Activated B cell treated with CpG ODN at 0.5 μM for 24 hours (primary cell): Measurements from ENCODE around the gene BRD2. TPM values are rescaled to one million over a fixed set of nuclear protein-coding genes. Genes with fewer than 3 reads are reported as not detected.
A peak's percentile ranks its signal among the peaks of the same experiment; 100 is the strongest.

Source experiments
- ATAC-seq: fragments of 200-7000 bp; cut with Tn5 transposase; one replicate; pipeline ENCODE4 v1.10.0; 2021; ENCODE audit warnings: low read depth, mild to moderate bottlenecking, moderate library complexity
- CTCF ChIA-PET: fragments of 350-600 bp; sonication (Branson Sonifier 250); formaldehyde crosslinking; loops from one replicate; lab custom pipeline; 2021; ENCODE audit warnings: antibody characterized with exemption; lab: Charles Lee
- POLR2A ChIA-PET: fragments of 350-600 bp; sonication (Branson Sonifier 250); formaldehyde crosslinking; loops from one replicate; lab custom pipeline; 2021; ENCODE audit warnings: antibody characterized with exemption; lab: Charles Lee
- DNase-seq: peaks from one replicate; pipeline ENCODE4 v3.0.0; 2022
- H3K27ac Mint-ChIP-seq: one replicate; pipeline ENCODE4 v1.8.0; 2020; ENCODE audit warnings: mixed read lengths
- H3K27me3 Mint-ChIP-seq: one replicate; pipeline ENCODE4 v1.8.0; 2021; ENCODE audit warnings: mixed read lengths
- H3K36me3 Mint-ChIP-seq: one replicate; pipeline ENCODE4 v1.8.0; 2021; ENCODE audit warnings: low read depth, mixed read lengths
- H3K4me1 Mint-ChIP-seq: one replicate; pipeline ENCODE4 v1.8.0; 2021; ENCODE audit warnings: mixed read lengths
- H3K4me3 Mint-ChIP-seq: one replicate; pipeline ENCODE4 v1.8.0; 2020; ENCODE audit warnings: mild to moderate bottlenecking, mixed read lengths
- H3K9me3 Mint-ChIP-seq: one replicate; pipeline ENCODE4 v1.8.0; 2020; ENCODE audit warnings: mixed read lengths
- intact Hi-C: fragments of 100-400 bp; cut with micrococcal nuclease; formaldehyde crosslinking; loops from one replicate; pipeline ENCODE4 v1.15.1; 2024
- total RNA-seq: library from RNA; stranded (reverse); gene quantifications from 2 replicates; pipeline ENCODE4 v1.2.3, GENCODE V29; 2022
- TF ChIP-seq, protein P1 (sequence below): fragments of 200-600 bp; IDR thresholded peaks from one replicate; pipeline ENCODE4 v1.8.0; 2022; ENCODE audit warnings: antibody characterized with exemption, mild to moderate bottlenecking

BRD2 gene
- total RNA-seq, 1 donor from 2014 or later, result 370 TPM

DNA sequence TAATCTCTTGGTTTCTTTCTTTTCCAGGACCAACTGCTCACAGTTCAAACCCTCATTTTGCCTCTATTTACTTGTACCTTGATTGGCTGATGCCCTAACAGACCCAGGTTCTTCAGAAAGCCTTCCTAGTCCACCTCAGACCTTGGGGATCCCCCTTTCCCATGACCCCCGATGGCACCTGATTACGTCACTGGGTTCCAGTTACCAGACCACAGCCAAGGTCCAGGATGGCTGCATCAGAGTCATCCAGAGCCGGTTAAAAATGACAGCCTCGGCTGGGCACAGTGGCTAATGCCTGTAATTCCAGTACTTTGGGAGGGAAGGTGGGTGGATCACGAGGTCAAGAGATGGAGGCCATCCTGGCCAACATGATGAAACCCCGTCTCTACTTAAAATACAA, 36.5 kb downstream of the BRD2 start:
- Mint-ChIP-seq H3K36me3 (peaks cover 67% of the 10 kb centered on the region), H3K27ac (peak overlapping the region; percentile 24), H3K27me3 (no peaks in the 10 kb centered on the region), H3K4me3 (no peak overlapping the region), H3K4me1 (peaks cover 51% of the 10 kb centered on the region), H3K9me3 (no peaks in the 10 kb centered on the region)
- intact Hi-C loops, result loop anchor here (10.0 kb wide), 1 partner anchor 410 kb away; the partner anchor contains the start of genes CUTA and PHF1
- ChIA-PET POLR2A (interaction anchor here (0.5 to 4.8 kb wide), 4 partner anchors 10 to 77 kb away, joined by 3 to 19 read pairs (median 3); partner anchors contain the start of gene BRD2), CTCF (no interaction called here)
- ATAC-seq (no peak), DNase-seq (no peak)
- TF ChIP-seq, protein P1, sequence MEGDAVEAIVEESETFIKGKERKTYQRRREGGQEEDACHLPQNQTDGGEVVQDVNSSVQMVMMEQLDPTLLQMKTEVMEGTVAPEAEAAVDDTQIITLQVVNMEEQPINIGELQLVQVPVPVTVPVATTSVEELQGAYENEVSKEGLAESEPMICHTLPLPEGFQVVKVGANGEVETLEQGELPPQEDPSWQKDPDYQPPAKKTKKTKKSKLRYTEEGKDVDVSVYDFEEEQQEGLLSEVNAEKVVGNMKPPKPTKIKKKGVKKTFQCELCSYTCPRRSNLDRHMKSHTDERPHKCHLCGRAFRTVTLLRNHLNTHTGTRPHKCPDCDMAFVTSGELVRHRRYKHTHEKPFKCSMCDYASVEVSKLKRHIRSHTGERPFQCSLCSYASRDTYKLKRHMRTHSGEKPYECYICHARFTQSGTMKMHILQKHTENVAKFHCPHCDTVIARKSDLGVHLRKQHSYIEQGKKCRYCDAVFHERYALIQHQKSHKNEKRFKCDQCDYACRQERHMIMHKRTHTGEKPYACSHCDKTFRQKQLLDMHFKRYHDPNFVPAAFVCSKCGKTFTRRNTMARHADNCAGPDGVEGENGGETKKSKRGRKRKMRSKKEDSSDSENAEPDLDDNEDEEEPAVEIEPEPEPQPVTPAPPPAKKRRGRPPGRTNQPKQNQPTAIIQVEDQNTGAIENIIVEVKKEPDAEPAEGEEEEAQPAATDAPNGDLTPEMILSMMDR, result no peak

DNA sequence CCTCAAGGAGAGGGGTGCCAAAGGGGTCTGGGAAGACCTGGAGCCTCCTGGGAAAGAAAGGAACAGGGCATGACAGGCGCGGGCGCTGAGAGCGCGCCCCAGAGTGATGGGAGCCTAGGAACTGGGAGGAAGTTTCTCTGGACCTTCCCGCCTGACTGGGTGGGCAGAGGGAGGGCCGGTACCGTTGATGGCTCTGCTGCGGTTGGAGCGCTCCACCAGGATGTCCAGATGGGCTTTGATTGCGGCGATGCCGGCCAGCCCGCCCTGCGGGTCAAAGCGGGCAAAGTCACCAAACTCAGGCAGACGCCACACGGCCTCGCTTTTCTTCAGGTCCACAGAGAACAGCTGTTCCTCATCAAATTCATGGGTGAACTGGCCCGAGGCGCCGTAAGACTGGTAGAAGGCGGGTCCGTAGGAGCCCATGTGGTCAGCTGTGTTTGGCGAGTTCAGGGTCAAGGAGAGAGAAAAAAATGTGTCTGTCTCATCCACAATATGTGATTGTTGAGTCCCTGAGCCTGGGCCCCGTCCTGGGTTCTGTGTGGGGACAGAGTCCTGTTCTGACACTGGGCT, 39.5 kb downstream of the BRD2 start:
- Mint-ChIP-seq H3K9me3 (no peaks in the 10 kb centered on the region), H3K4me3 (peak overlapping the region; percentile 98), H3K27me3 (no peaks in the 10 kb centered on the region), H3K4me1 (peaks cover 57% of the 10 kb centered on the region), H3K27ac (peak overlapping the region; percentile 95), H3K36me3 (peaks cover 61% of the 10 kb centered on the region)
- intact Hi-C loops, result loop anchor here (2.0 to 10.0 kb wide), 3 partner anchors 35 to 407 kb away; partner anchors contain the start of genes CUTA, PHF1, RXRB and SLC39A7
- TF ChIP-seq, protein P1, result no peak
- ATAC-seq (no peak), DNase-seq (no peak)
- POLR2A ChIA-PET, result interaction anchor here (0.5 to 28.8 kb wide), 10 partner anchors 11 to 263 kb away, joined by 3 to 2264 read pairs (median 4); partner anchors contain the start of genes HLA-DMA, HLA-DPA1, HLA-DPB1 and RING1
- CTCF ChIA-PET, result interaction anchor here (0.9 kb wide), 1 partner anchor 75 kb away, joined by 3 read pairs; no protein-coding TSS in a partner anchor

DNA sequence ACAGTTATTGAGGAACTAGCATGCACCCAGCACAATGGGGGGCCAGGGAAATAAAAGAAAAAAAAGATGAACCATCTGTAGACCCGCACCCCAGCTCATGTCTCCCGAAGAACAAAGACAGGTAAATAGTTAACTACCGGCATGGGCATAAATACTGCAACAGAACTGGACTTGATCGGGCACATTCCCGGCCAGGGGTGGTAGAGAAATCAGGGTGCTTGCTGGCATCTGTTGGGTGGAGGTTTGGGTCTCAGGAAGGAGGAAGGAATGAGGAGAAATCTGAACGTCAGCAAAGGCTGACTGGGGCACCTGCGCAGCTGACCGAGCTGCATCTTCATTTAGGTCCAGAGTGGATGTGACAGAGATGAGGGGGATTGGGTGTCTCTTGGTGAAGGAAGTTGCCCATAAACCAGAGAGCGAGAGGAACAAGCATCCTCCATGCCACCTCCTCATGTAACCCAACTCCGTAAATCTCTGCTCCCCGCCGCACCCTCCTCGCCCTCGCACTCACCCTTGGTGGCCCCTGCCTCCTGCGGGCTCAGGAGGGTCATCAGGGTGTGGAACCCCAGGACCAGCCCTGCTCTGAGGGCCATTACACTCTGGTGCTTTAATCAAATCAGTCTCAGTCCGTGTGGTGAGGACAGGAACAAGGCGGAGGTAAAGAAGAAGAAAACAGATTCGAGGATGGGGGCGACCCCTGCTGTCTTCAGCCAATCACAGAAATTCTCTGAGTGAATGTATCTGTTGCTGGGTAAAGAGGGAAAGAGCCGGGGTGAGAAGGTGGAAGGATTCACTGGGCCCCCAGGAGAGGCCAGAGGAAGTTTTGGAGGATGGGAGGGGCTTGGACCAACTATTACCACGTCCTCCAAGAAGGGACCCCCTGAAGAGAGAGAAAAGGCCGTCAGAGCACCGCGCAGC, 40.8 kb downstream of the BRD2 start, which contains the start of gene HLA-DOA:
HLA-DOA (minus strand) TSS at position 648 of the 918 bp plus-strand sequence.
- H3K9me3 Mint-ChIP-seq, result no peaks in the 10 kb centered on the region
- peaks cover 48% of the 10 kb centered on the region for H3K36me3 Mint-ChIP-seq
- CTCF ChIA-PET, result interaction anchor here (0.6 to 10.8 kb wide), 5 partner anchors 62 to 240 kb away, joined by 3 to 240 read pairs (median 5); no protein-coding TSS in a partner anchor
- intact Hi-C loops, result loop anchor here (2.0 to 10.0 kb wide), 3 partner anchors 36 to 406 kb away; partner anchors contain the start of genes CUTA, PHF1, RXRB and SLC39A7
- peak; percentile 95 for ATAC-seq
- POLR2A ChIA-PET, result interaction anchor here (0.5 to 28.8 kb wide), 18 partner anchors 9 to 262 kb away, joined by 3 to 2264 read pairs (median 4); partner anchors contain the start of genes BRD2, HLA-DMA, HLA-DPA1 and HLA-DPB1
- peak within 1 kb of the TSS; percentile 95 for H3K27ac Mint-ChIP-seq
- peak within 1 kb of the TSS; percentile 98 for H3K4me3 Mint-ChIP-seq
- TF ChIP-seq, protein P1, result no peak
- H3K27me3 Mint-ChIP-seq, result no peaks in the 10 kb centered on the region
- peaks cover 57% of the 10 kb centered on the region for H3K4me1 Mint-ChIP-seq
- DNase-seq, result peak; percentile 61

DNA sequence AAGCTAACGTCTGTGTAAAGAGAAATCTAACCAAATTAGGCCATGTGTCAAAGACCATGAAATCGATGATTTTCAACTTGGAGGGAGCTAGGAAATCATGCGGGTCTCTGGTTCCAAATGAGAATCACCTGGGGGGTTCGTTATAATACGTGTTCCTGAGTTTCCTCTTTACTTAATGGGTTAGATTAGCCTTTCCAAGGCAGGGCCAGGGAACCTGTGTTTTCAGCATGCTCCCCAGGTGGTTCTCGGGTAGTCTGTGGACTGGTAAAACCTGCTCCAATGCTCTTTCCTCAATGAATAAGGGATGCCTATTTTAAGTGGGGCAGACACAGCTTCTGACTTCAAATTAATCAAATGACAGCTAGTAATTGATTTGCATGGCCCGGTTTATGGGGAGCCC, 42.0 kb downstream of the BRD2 start:
- no peak for ATAC-seq
- H3K27me3 Mint-ChIP-seq, result no peaks in the 10 kb centered on the region
- intact Hi-C loops, result no loop called here

More for the DNA sequence above, 42.0 kb downstream of the BRD2 start:
- ChIA-PET CTCF (interaction anchor here (0.6 to 10.8 kb wide), 5 partner anchors 74 to 239 kb away, joined by 3 to 240 read pairs (median 5); no protein-coding TSS in a partner anchor), POLR2A (interaction anchor here (0.6 to 28.8 kb wide), 9 partner anchors 8 to 172 kb away, joined by 3 to 2264 read pairs (median 5); partner anchors contain the start of genes BRD2, HLA-DPA1, HLA-DPB1 and TAP2)
- no peak for DNase-seq
- peaks cover 40% of the 10 kb centered on the region for H3K36me3 Mint-ChIP-seq
- H3K4me3 Mint-ChIP-seq, result no peak overlapping the region
- H3K4me1 Mint-ChIP-seq, result peaks cover 66% of the 10 kb centered on the region
- no peaks in the 10 kb centered on the region for H3K9me3 Mint-ChIP-seq
- peak overlapping the region; percentile 68 for H3K27ac Mint-ChIP-seq
- TF ChIP-seq, protein P1, result no peak
